Body of pancreas (tissue), 4 donors: ENCODE measurements around the gene VWF.

Experiments used
- CTCF ChIP-seq, 7 experiments: fragments of 450-650 bp in 4 of 7; fragments of 200-600 bp in 3 of 7; sonication (generic) in 3 of 7; IDR thresholded peaks; one replicate each; pipeline ENCODE4 v1.5.1; 2016 to 2019; ENCODE audit warnings: antibody characterized with exemption in 7 of 7
- POLR2A ChIP-seq, 3 donors: fragments of 450-650 bp; IDR thresholded peaks; one replicate each; pipeline ENCODE4 v1.6.1; 2016; ENCODE audit warnings: antibody characterized with exemption in 3 of 3, mild to moderate bottlenecking in 2 of 3

- TF ChIP-seq POLR2A (IDR thresholded peaks at IDR 0.05) (no peak), CTCF (IDR thresholded peaks at IDR 0.05) (no peak)
Observed at GRCh38 chr12:6148061-6148460, 23.6 kb upstream of the VWF start.
